ENCODE measurements around the gene NBAS. TPM values are rescaled to one million over a fixed set of nuclear protein-coding genes. Genes with fewer than 3 reads are reported as not detected.

NBAS gene
- total RNA-seq, 1 experiment from 2014 or later = 32.5 TPM

DNA sequence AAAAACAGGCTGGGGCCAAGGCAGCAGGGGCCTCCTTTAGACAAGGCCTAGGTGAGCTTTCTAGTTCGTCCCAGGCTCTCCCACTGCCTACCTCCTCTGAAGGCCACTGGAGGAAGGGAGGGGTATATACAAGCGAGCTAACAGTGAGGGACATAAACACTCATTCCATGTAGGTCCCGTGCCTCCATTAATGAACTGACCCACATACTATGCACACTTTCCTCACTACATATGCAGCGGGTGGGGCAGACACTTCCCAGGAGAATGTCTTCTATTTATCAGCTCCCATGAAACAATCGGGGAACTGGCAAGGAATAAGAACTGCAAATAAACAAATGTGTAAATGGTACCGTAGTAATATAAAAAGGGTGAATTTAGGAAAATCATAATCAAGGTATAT, 336.5 kb downstream of the NBAS start:
- Histone ChIP-seq H3K27me3 (ENCODE audit: insufficient read depth, low read length) (no peaks in the 10 kb centered on the region), H3K4ac (ENCODE audit: low read depth, low read length) (no peak overlapping the region), H2BK15ac (ENCODE audit: low read depth, low read length) (no peak overlapping the region), H2BK20ac (ENCODE audit: low read depth, low read length, poor library complexity, severe bottlenecking) (no peak overlapping the region), H2AK5ac (ENCODE audit: insufficient read length, low read length) (no peak overlapping the region), H3K18ac (ENCODE audit: insufficient read length, low read depth, low read length) (no peak overlapping the region), H3T11ph (ENCODE audit: low read length) (no peak overlapping the region), H4K5ac (ENCODE audit: insufficient read length, low read depth, low read length) (no peak overlapping the region), H3K9me3 (ENCODE audit: control insufficient read depth, low read depth, low read length) (no peaks in the 10 kb centered on the region), H3K56ac (ENCODE audit: insufficient read length, low read depth, low read length) (no peak overlapping the region), H2AFZ (ENCODE audit: low read length) (no peak overlapping the region), H3K4me1 (ENCODE audit: insufficient read depth, low read length) (no peaks in the 10 kb centered on the region), H3K23me2 (ENCODE audit: insufficient read length, low read depth, low read length, poor library complexity, severe bottlenecking) (no peaks in the 10 kb centered on the region), H3K14ac (ENCODE audit: insufficient read depth, low read length) (no peak overlapping the region), H2BK12ac (ENCODE audit: insufficient read length, low read depth, low read length) (no peak overlapping the region), H3K23ac (ENCODE audit: insufficient read length, low read depth, low read length) (no peak overlapping the region), H3K79me1 (ENCODE audit: insufficient read depth, low read depth, low read length, poor library complexity, severe bottlenecking) (no peaks in the 10 kb centered on the region), H3K79me2 (ENCODE audit: insufficient read depth, low read length) (no peaks in the 10 kb centered on the region), H4K91ac (ENCODE audit: insufficient read length, low read depth, low read length) (no peak overlapping the region), H4K20me1 (ENCODE audit: control insufficient read depth, insufficient read depth, insufficient read length) (no peaks in the 10 kb centered on the region), H2BK5ac (ENCODE audit: insufficient read length, low read length) (no peak overlapping the region), H4K8ac (replicated peaks; ENCODE audit: insufficient read length, low read depth, low read length) (no peak overlapping the region), H3K27ac (ENCODE audit: insufficient read length, low read depth, low read length) (no peak overlapping the region), H3K9ac (ENCODE audit: extremely low read depth, insufficient read length, low read length) (no peak overlapping the region), H2BK120ac (ENCODE audit: low read depth, low read length, poor library complexity, severe bottlenecking) (no peak overlapping the region), H3K4me2 (ENCODE audit: insufficient read depth, insufficient read length, low read length) (no peak overlapping the region)
- H3K9me3 Mint-ChIP-seq = peaks cover 0 to 3% of the 10 kb centered on the region in 2 experiments; a peak in 2 of 5 replicates
- H3K27me3 Mint-ChIP-seq (ENCODE audit: low read depth) = no peaks in the 10 kb centered on the region
- peaks cover 0 to 4% (median 3%) of the 10 kb centered on the region in 3 experiments; a peak in 5 of 7 replicates for H3K36me3 Mint-ChIP-seq (ENCODE audit: insufficient read depth in 1 of 3, low read depth in 3 of 3)
- H3K4me3 Mint-ChIP-seq = no peak overlapping the region
- no peak for DNase-seq
- H3K4me1 Mint-ChIP-seq = no peaks in the 10 kb centered on the region
- TF ChIP-seq, protein P1, sequence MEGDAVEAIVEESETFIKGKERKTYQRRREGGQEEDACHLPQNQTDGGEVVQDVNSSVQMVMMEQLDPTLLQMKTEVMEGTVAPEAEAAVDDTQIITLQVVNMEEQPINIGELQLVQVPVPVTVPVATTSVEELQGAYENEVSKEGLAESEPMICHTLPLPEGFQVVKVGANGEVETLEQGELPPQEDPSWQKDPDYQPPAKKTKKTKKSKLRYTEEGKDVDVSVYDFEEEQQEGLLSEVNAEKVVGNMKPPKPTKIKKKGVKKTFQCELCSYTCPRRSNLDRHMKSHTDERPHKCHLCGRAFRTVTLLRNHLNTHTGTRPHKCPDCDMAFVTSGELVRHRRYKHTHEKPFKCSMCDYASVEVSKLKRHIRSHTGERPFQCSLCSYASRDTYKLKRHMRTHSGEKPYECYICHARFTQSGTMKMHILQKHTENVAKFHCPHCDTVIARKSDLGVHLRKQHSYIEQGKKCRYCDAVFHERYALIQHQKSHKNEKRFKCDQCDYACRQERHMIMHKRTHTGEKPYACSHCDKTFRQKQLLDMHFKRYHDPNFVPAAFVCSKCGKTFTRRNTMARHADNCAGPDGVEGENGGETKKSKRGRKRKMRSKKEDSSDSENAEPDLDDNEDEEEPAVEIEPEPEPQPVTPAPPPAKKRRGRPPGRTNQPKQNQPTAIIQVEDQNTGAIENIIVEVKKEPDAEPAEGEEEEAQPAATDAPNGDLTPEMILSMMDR (conservative IDR thresholded peaks at IDR 0.05) = no peak
- WGBS (ENCODE audit: extremely low coverage, insufficient read length, low lambda C conversion rate) = no CpG with 5 or more reads among the region's 6 CpGs
- H3K27ac Mint-ChIP-seq = no peak overlapping the region
